ENCODE measurements around the gene C3orf20.

C3orf20 gene

GRCh38 chr3:14779069-14779685 is 104.2 kb downstream of the C3orf20 start:
- TF ChIP-seq CTCF (IDR thresholded peaks at IDR 0.05; ENCODE audit: insufficient read depth, low read length, poor library complexity, severe bottlenecking) (no peak), EZH2phosphoT487 (conservative IDR thresholded peaks at IDR 0.05; ENCODE audit: low read length) (no peak)
- Histone ChIP-seq H3K9me2 (replicated peaks; ENCODE audit: insufficient read depth, low read length) (no peaks in the 10 kb centered on the region), H3F3A (ENCODE audit: insufficient read depth) (peaks cover 14% of the 10 kb centered on the region), H2AFZ (ENCODE audit: low read depth, low read length, severe bottlenecking) (no peak overlapping the region), H4K20me1 (ENCODE audit: low read depth, low read length) (no peaks in the 10 kb centered on the region), H3K27me3 (ENCODE audit: low read length) (no peaks in the 10 kb centered on the region), H3K36me3 (ENCODE audit: low read length) (peaks cover 13% of the 10 kb centered on the region), H3K27ac (ENCODE audit: low read depth, low read length) (peak overlapping the region; percentile 80), H3K9me3 (ENCODE audit: insufficient read depth, low read length) (no peaks in the 10 kb centered on the region), H3K79me2 (ENCODE audit: insufficient read depth, low read length) (no peaks in the 10 kb centered on the region), H3K4me2 (ENCODE audit: low read depth, low read length, poor library complexity, severe bottlenecking) (no peak overlapping the region), H3K9ac (ENCODE audit: low read length) (no peak overlapping the region), H3K4me3 (ENCODE audit: insufficient read depth, low read length, poor library complexity, severe bottlenecking) (no peak overlapping the region)

DNA sequence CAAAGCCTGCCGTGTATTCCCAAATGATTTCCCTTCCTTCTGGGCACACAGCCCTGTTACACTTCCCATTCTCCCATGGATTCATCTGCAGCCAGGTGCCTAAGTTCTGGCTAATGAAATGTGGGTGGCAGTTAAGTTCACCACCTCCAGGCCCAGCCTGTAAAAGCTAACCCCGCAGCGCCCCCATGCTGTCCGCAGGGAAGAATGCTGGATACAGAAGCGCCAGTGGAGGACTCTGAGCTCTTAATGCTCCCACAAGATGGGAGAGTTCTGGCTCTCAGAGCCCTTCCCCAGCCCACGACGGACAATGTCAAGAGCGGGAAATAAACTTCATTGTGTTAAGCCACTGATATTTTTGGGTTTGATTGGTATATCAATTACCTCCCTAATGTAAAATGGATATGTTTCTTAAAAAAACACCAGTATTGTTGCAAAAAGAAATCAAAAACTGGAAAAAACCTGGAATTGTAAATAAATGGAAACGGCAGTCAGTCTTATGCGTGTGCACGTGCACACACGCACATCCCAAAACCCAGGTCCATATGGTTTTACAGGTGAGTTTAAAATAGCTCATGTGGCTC is 106.1 kb downstream of the C3orf20 start:
- H3K4me3 ChIP-seq (ENCODE audit: insufficient read depth, low read length, poor library complexity, severe bottlenecking): no peak overlapping the region
- H3K9me3 ChIP-seq (ENCODE audit: insufficient read depth, low read length): no peaks in the 10 kb centered on the region
- H3K9me2 ChIP-seq (replicated peaks; ENCODE audit: insufficient read depth, low read length): no peaks in the 10 kb centered on the region
- H3K27ac ChIP-seq (ENCODE audit: low read depth, low read length): peak overlapping the region; percentile 80
- H2AFZ ChIP-seq (ENCODE audit: low read depth, low read length, severe bottlenecking): no peak overlapping the region
- no peaks in the 10 kb centered on the region for H3K27me3 ChIP-seq (ENCODE audit: low read length)
- peak overlapping the region; percentile 28; the same call in 1 of the 2 replicates for H3K9ac ChIP-seq (ENCODE audit: low read length)
- H3K36me3 ChIP-seq (ENCODE audit: low read length): peaks cover 13% of the 10 kb centered on the region
- peaks cover 14% of the 10 kb centered on the region for H3F3A ChIP-seq (ENCODE audit: insufficient read depth)
- H4K20me1 ChIP-seq (ENCODE audit: low read depth, low read length): no peaks in the 10 kb centered on the region
- no peaks in the 10 kb centered on the region for H3K79me2 ChIP-seq (ENCODE audit: insufficient read depth, low read length)
- TF ChIP-seq CTCF (IDR thresholded peaks at IDR 0.05; ENCODE audit: insufficient read depth, low read length, poor library complexity, severe bottlenecking): peak; percentile 71
- TF ChIP-seq EZH2phosphoT487 (conservative IDR thresholded peaks at IDR 0.05; ENCODE audit: low read length): no peak
- peak overlapping the region; percentile 38 for H3K4me2 ChIP-seq (ENCODE audit: low read depth, low read length, poor library complexity, severe bottlenecking)

DNA sequence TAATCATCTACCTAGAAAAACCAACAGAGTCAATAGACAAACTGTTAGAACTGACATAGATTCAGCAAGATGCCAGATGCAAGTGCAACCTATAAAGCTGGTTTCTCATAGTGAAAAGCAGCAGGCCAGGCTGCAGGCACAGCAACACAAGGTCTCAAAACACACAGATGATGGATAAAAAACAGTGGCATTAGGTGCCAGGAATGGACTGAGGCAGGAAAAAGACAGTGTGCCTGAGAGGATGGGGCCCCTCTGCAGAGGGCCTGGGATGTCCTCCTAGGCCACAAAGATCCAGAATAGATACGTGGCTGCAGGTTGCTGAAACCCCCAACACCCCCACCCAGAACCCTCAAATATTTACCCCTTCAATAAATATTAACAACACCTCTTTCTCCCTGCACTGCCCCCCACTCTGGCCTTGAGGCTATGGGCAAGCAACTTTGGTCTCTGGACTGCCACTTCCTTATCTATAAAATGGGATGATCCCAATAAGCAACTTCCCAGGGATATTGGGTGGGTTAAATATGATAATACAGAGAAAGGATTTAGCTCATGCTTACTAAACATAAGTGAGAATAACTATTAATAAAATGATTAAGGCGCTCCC is 108.6 kb downstream of the C3orf20 start:
- Histone ChIP-seq H3F3A (ENCODE audit: insufficient read depth) (peaks cover 6% of the 10 kb centered on the region), H3K4me2 (ENCODE audit: low read depth, low read length, poor library complexity, severe bottlenecking) (no peak overlapping the region), H3K36me3 (ENCODE audit: low read length) (peaks cover 11% of the 10 kb centered on the region)

More for the DNA sequence above, 108.6 kb downstream of the C3orf20 start:
- H3K4me3 ChIP-seq (ENCODE audit: insufficient read depth, low read length, poor library complexity, severe bottlenecking): no peak overlapping the region
- H3K27me3 ChIP-seq (ENCODE audit: low read length): no peaks in the 10 kb centered on the region
- no peaks in the 10 kb centered on the region for H4K20me1 ChIP-seq (ENCODE audit: low read depth, low read length)
- H2AFZ ChIP-seq (ENCODE audit: low read depth, low read length, severe bottlenecking): no peak overlapping the region
- H3K9me2 ChIP-seq (replicated peaks; ENCODE audit: insufficient read depth, low read length): no peaks in the 10 kb centered on the region
- no peak overlapping the region for H3K27ac ChIP-seq (ENCODE audit: low read depth, low read length)
- no peak overlapping the region for H3K9ac ChIP-seq (ENCODE audit: low read length)
- H3K9me3 ChIP-seq (ENCODE audit: insufficient read depth, low read length): no peaks in the 10 kb centered on the region
- TF ChIP-seq EZH2phosphoT487 (conservative IDR thresholded peaks at IDR 0.05; ENCODE audit: low read length): no peak
- no peak for TF ChIP-seq CTCF (IDR thresholded peaks at IDR 0.05; ENCODE audit: insufficient read depth, low read length, poor library complexity, severe bottlenecking)
- H3K79me2 ChIP-seq (ENCODE audit: insufficient read depth, low read length): no peaks in the 10 kb centered on the region

Data from SU-DHL-6 (cell line).